Measurements from ENCODE around the gene PHACTR1. TPM values are rescaled to one million over a fixed set of nuclear protein-coding genes. Genes with fewer than 3 reads are reported as not detected.

PHACTR1 gene
- total RNA-seq, 2 experiments from 2014 or later: 1.3 to 2.3 TPM

DNA sequence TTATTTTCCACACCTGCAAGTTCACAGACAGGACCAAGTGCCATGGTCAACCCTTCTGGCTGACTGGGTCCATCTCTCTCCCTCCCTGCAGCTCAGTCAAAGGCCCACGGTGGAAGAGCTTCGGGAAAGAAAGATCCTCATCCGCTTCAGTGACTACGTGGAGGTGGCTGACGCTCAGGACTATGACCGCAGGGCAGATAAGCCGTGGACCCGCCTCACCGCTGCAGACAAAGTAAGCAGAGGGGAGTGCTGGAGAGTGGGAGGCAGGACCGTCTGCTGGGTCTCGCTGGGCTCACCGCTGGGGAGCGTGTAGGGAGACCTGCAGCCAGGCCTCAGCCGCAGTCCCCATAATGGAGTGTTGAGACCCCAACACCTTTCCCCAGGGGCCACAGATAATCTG is 566.8 kb downstream of the PHACTR1 start:
- peaks cover 20 to 22% of the 10 kb centered on the region in 2 experiments for H3K9me3 ChIP-seq (ENCODE audit: control insufficient read depth in 1 of 2, insufficient read depth in 1 of 2, low read length in 2 of 2)

DNA sequence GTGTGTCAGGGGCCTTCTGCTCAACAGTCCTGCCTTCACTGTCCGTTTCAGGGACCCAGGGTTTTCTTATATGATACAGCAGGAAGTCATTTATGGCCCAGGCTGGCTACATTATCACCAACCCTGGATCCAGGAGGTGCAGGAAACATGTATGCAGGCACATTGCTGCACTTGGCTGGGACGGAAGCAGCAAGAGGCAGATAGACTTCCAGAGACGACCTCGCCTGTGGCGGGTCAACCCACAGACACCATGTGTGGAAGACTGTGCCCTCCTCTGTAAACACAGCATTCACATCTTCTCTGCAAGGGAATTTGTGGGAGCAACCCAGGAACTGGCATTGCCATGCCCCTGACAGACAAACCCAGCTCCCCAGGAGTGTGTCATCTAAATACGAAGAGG is 568.1 kb downstream of the PHACTR1 start:
- H3K27ac ChIP-seq (ENCODE audit: low read depth in 1 of 2, low read length in 2 of 2): no peak overlapping the region
- Mint-ChIP-seq H3K27me3 (no peaks in the 10 kb centered on the region), H3K9me3 (peaks cover 3% of the 10 kb centered on the region), H3K4me3 (no peak overlapping the region), H3K27ac (no peak overlapping the region), H3K36me3 (ENCODE audit: low read depth) (peaks cover 25% of the 10 kb centered on the region), H3K4me1 (ENCODE audit: low read depth) (no peaks in the 10 kb centered on the region)
- TF ChIP-seq, protein P1, sequence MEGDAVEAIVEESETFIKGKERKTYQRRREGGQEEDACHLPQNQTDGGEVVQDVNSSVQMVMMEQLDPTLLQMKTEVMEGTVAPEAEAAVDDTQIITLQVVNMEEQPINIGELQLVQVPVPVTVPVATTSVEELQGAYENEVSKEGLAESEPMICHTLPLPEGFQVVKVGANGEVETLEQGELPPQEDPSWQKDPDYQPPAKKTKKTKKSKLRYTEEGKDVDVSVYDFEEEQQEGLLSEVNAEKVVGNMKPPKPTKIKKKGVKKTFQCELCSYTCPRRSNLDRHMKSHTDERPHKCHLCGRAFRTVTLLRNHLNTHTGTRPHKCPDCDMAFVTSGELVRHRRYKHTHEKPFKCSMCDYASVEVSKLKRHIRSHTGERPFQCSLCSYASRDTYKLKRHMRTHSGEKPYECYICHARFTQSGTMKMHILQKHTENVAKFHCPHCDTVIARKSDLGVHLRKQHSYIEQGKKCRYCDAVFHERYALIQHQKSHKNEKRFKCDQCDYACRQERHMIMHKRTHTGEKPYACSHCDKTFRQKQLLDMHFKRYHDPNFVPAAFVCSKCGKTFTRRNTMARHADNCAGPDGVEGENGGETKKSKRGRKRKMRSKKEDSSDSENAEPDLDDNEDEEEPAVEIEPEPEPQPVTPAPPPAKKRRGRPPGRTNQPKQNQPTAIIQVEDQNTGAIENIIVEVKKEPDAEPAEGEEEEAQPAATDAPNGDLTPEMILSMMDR (IDR thresholded peaks at IDR 0.05): no peak
- peaks cover 20 to 32% of the 10 kb centered on the region in 2 experiments for H3K9me3 ChIP-seq (ENCODE audit: control insufficient read depth in 1 of 2, insufficient read depth in 1 of 2, low read length in 2 of 2)
- POLR2A ChIA-PET: no interaction called here
- no peak for ATAC-seq (ENCODE audit: poor library complexity)
- H3K4me1 ChIP-seq (ENCODE audit: insufficient read depth, low read length): peaks cover 3% of the 10 kb centered on the region
- H3K4me3 ChIP-seq (ENCODE audit: low read length): no peak overlapping the region
- no peaks in the 10 kb centered on the region for H3K27me3 ChIP-seq (ENCODE audit: control insufficient read depth in 1 of 2, insufficient read depth in 2 of 2, low read length in 2 of 2)
- CTCF ChIA-PET: no interaction called here
- DNase-seq: no peak
- intact Hi-C loops (cut with DNase I, micrococcal nuclease): no loop called here
- no peaks in the 10 kb centered on the region for H3K36me3 ChIP-seq (ENCODE audit: insufficient read depth, low read length)

More for the DNA sequence above, 566.8 kb downstream of the PHACTR1 start:
- peaks cover 16% of the 10 kb centered on the region for H3K36me3 Mint-ChIP-seq (ENCODE audit: low read depth)
- TF ChIP-seq, protein P1 (IDR thresholded peaks at IDR 0.05): no peak
- peaks cover 3% of the 10 kb centered on the region for H3K4me1 ChIP-seq (ENCODE audit: insufficient read depth, low read length)
- no peaks in the 10 kb centered on the region for H3K27me3 ChIP-seq (ENCODE audit: control insufficient read depth in 1 of 2, insufficient read depth in 2 of 2, low read length in 2 of 2)
- intact Hi-C loops (cut with DNase I, micrococcal nuclease): no loop called here
- ChIA-PET POLR2A (no interaction called here), CTCF (no interaction called here)
- ATAC-seq (ENCODE audit: poor library complexity) (no peak), DNase-seq (no peak)
- H3K27me3 Mint-ChIP-seq: no peaks in the 10 kb centered on the region
- H3K9me3 Mint-ChIP-seq: peaks cover 3% of the 10 kb centered on the region
- no peaks in the 10 kb centered on the region for H3K36me3 ChIP-seq (ENCODE audit: insufficient read depth, low read length)
- no peak overlapping the region for H3K27ac Mint-ChIP-seq
- H3K4me3 ChIP-seq (ENCODE audit: low read length): no peak overlapping the region
- no peak overlapping the region for H3K4me3 Mint-ChIP-seq
- H3K4me1 Mint-ChIP-seq (ENCODE audit: low read depth): no peaks in the 10 kb centered on the region
- H3K27ac ChIP-seq (ENCODE audit: low read depth in 1 of 2, low read length in 2 of 2): no peak overlapping the region

DNA sequence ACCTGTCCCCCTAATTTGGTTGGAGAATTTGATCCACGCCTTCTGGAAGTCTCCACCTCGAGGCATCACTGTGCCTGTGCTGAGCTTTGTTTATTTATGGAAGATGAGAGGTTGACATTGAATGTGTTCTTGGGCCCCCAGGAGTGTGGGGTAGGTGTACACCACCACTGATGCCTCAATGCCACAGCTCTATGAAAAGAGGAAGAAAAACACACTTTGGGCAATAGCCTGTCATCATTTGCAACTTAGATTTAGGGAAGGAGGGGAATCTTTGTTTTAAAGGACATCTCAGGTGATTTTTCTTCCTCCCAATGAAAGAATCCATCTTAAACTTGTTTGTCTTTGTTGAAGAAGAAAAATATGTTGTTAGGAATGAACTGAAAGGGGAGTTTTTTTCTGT is 569.1 kb downstream of the PHACTR1 start:
- no peaks in the 10 kb centered on the region for H3K27me3 Mint-ChIP-seq

More for the DNA sequence above, 569.1 kb downstream of the PHACTR1 start:
- Mint-ChIP-seq H3K4me3 (no peak overlapping the region), H3K36me3 (ENCODE audit: low read depth) (peaks cover 35% of the 10 kb centered on the region), H3K4me1 (ENCODE audit: low read depth) (no peaks in the 10 kb centered on the region), H3K9me3 (peaks cover 3% of the 10 kb centered on the region), H3K27ac (no peak overlapping the region)
- intact Hi-C loops (cut with DNase I, micrococcal nuclease): no loop called here
- H3K27me3 ChIP-seq (ENCODE audit: control insufficient read depth in 1 of 2, insufficient read depth in 2 of 2, low read length in 2 of 2): no peaks in the 10 kb centered on the region
- ATAC-seq (ENCODE audit: poor library complexity) (no peak), DNase-seq (no peak)
- no peak overlapping the region for H3K27ac ChIP-seq (ENCODE audit: low read depth in 1 of 2, low read length in 2 of 2)
- TF ChIP-seq, protein P1 (IDR thresholded peaks at IDR 0.05): no peak
- no peaks in the 10 kb centered on the region for H3K4me1 ChIP-seq (ENCODE audit: insufficient read depth, low read length)
- H3K4me3 ChIP-seq (ENCODE audit: low read length): no peak overlapping the region
- H3K9me3 ChIP-seq (ENCODE audit: control insufficient read depth in 1 of 2, insufficient read depth in 1 of 2, low read length in 2 of 2): peaks cover 20 to 32% of the 10 kb centered on the region in 2 experiments
- ChIA-PET CTCF (no interaction called here), POLR2A (no interaction called here)
- H3K36me3 ChIP-seq (ENCODE audit: insufficient read depth, low read length): no peaks in the 10 kb centered on the region

Data from CD4-positive, alpha-beta T cell (primary cell).